ENCODE measurements around the gene SLC22A23. TPM values are rescaled to one million over a fixed set of nuclear protein-coding genes. Genes with fewer than 3 reads are reported as not detected.

Gene SLC22A23
- total RNA-seq, 2 experiments from 2014 or later, result 0.75 to 0.83 TPM

- Mint-ChIP-seq H3K36me3 (ENCODE audit: low read depth) (no peaks in the 10 kb centered on the region), H3K27ac (no peak overlapping the region), H3K4me1 (peaks cover 3% of the 10 kb centered on the region), H3K9me3 (no peaks in the 10 kb centered on the region), H3K4me3 (no peak overlapping the region), H3K27me3 (peaks cover 24% of the 10 kb centered on the region)
- ChIA-PET CTCF (no interaction called here), POLR2A (no interaction called here)
- DNase-seq, result no peak
Observed at GRCh38 chr6:3489027-3489757, 32.3 kb upstream of the SLC22A23 start.

- Mint-ChIP-seq H3K36me3 (ENCODE audit: low read depth) (no peaks in the 10 kb centered on the region), H3K4me3 (no peak overlapping the region), H3K27ac (no peak overlapping the region), H3K27me3 (peaks cover 20% of the 10 kb centered on the region), H3K4me1 (peaks cover 3% of the 10 kb centered on the region), H3K9me3 (peaks cover 4% of the 10 kb centered on the region)
- no peak for DNase-seq
- ChIA-PET CTCF (no interaction called here), POLR2A (no interaction called here)
Observed at GRCh38 chr6:3484946-3485345, 28.1 kb upstream of the SLC22A23 start.

GRCh38 chr6:3484192-3484591 lies 27.3 kb upstream of the SLC22A23 start:
- CTCF ChIA-PET, result no interaction called here
- POLR2A ChIA-PET, result no interaction called here
- H3K4me1 Mint-ChIP-seq, result peaks cover 3% of the 10 kb centered on the region
- H3K27me3 Mint-ChIP-seq, result peaks cover 19% of the 10 kb centered on the region
- no peaks in the 10 kb centered on the region for H3K36me3 Mint-ChIP-seq (ENCODE audit: low read depth)
- no peak overlapping the region for H3K4me3 Mint-ChIP-seq
- DNase-seq, result no peak
- H3K27ac Mint-ChIP-seq, result no peak overlapping the region
- H3K9me3 Mint-ChIP-seq, result peaks cover 7% of the 10 kb centered on the region

GRCh38 chr6:3483675-3484074 lies 26.8 kb upstream of the SLC22A23 start:
- Mint-ChIP-seq H3K4me1 (peaks cover 3% of the 10 kb centered on the region), H3K36me3 (ENCODE audit: low read depth) (no peaks in the 10 kb centered on the region), H3K4me3 (no peak overlapping the region), H3K27me3 (peaks cover 16% of the 10 kb centered on the region), H3K27ac (no peak overlapping the region), H3K9me3 (peaks cover 7% of the 10 kb centered on the region)
- DNase-seq, result no peak
- CTCF ChIA-PET, result no interaction called here
- POLR2A ChIA-PET, result no interaction called here

- CTCF ChIA-PET, result no interaction called here
- Mint-ChIP-seq H3K4me1 (peaks cover 3% of the 10 kb centered on the region), H3K27me3 (peaks cover 18% of the 10 kb centered on the region), H3K36me3 (ENCODE audit: low read depth) (no peaks in the 10 kb centered on the region), H3K4me3 (no peak overlapping the region), H3K27ac (no peak overlapping the region), H3K9me3 (peaks cover 7% of the 10 kb centered on the region)
- no peak for DNase-seq
- POLR2A ChIA-PET, result no interaction called here
Observed at GRCh38 chr6:3482869-3483268, 26.0 kb upstream of the SLC22A23 start.

- Mint-ChIP-seq H3K27ac (no peak overlapping the region), H3K4me3 (no peak overlapping the region), H3K36me3 (ENCODE audit: low read depth) (no peaks in the 10 kb centered on the region), H3K4me1 (peaks cover 3% of the 10 kb centered on the region), H3K9me3 (peaks cover 7% of the 10 kb centered on the region), H3K27me3 (peaks cover 14% of the 10 kb centered on the region)
- no peak for DNase-seq
- POLR2A ChIA-PET, result no interaction called here
- CTCF ChIA-PET, result no interaction called here
Observed at GRCh38 chr6:3481640-3482039, 24.8 kb upstream of the SLC22A23 start.

GRCh38 chr6:3480009-3480408 lies 23.2 kb upstream of the SLC22A23 start:
- Mint-ChIP-seq H3K27ac (no peak overlapping the region), H3K27me3 (peaks cover 12% of the 10 kb centered on the region), H3K4me3 (no peak overlapping the region), H3K9me3 (peaks cover 7% of the 10 kb centered on the region), H3K36me3 (ENCODE audit: low read depth) (no peaks in the 10 kb centered on the region), H3K4me1 (no peaks in the 10 kb centered on the region)
- DNase-seq, result no peak
- POLR2A ChIA-PET, result no interaction called here
- CTCF ChIA-PET, result no interaction called here

GRCh38 chr6:3473773-3474172 lies 16.9 kb upstream of the SLC22A23 start:
- ChIA-PET CTCF (no interaction called here), POLR2A (no interaction called here)
- H3K27me3 Mint-ChIP-seq, result peaks cover 5% of the 10 kb centered on the region
- no peak overlapping the region for H3K4me3 Mint-ChIP-seq
- no peaks in the 10 kb centered on the region for H3K4me1 Mint-ChIP-seq
- no peak for DNase-seq
- no peak overlapping the region for H3K27ac Mint-ChIP-seq
- H3K36me3 Mint-ChIP-seq (ENCODE audit: low read depth), result no peaks in the 10 kb centered on the region
- no peaks in the 10 kb centered on the region for H3K9me3 Mint-ChIP-seq

GRCh38 chr6:3471711-3472110 lies 14.9 kb upstream of the SLC22A23 start:
- ChIA-PET CTCF (no interaction called here), POLR2A (no interaction called here)
- H3K27me3 Mint-ChIP-seq, result no peaks in the 10 kb centered on the region
- no peak overlapping the region for H3K4me3 Mint-ChIP-seq
- no peak for DNase-seq
- H3K4me1 Mint-ChIP-seq, result no peaks in the 10 kb centered on the region
- no peak overlapping the region for H3K27ac Mint-ChIP-seq
- no peaks in the 10 kb centered on the region for H3K9me3 Mint-ChIP-seq
- H3K36me3 Mint-ChIP-seq (ENCODE audit: low read depth), result no peaks in the 10 kb centered on the region

- ChIA-PET POLR2A (no interaction called here), CTCF (no interaction called here)
- Mint-ChIP-seq H3K36me3 (ENCODE audit: low read depth) (no peaks in the 10 kb centered on the region), H3K27ac (no peak overlapping the region), H3K4me3 (no peak overlapping the region), H3K27me3 (peaks cover 2% of the 10 kb centered on the region), H3K9me3 (no peaks in the 10 kb centered on the region), H3K4me1 (no peaks in the 10 kb centered on the region)
- DNase-seq, result no peak
Observed at GRCh38 chr6:3471286-3471685, 14.4 kb upstream of the SLC22A23 start.

- DNase-seq, result no peak
- POLR2A ChIA-PET, result no interaction called here
- no peak overlapping the region for H3K4me3 Mint-ChIP-seq
- CTCF ChIA-PET, result no interaction called here
- no peaks in the 10 kb centered on the region for H3K4me1 Mint-ChIP-seq
- H3K36me3 Mint-ChIP-seq (ENCODE audit: low read depth), result no peaks in the 10 kb centered on the region
- H3K27ac Mint-ChIP-seq, result no peak overlapping the region
- H3K27me3 Mint-ChIP-seq, result peaks cover 6% of the 10 kb centered on the region
- no peaks in the 10 kb centered on the region for H3K9me3 Mint-ChIP-seq
Observed at GRCh38 chr6:3468585-3468984, 11.7 kb upstream of the SLC22A23 start.

GRCh38 chr6:3467996-3468395 lies 11.1 kb upstream of the SLC22A23 start:
- CTCF ChIA-PET, result no interaction called here

GRCh38 chr6:3466488-3467219 lies 9.8 kb upstream of the SLC22A23 start:
- Mint-ChIP-seq H3K4me1 (no peaks in the 10 kb centered on the region), H3K4me3 (no peak overlapping the region), H3K9me3 (no peaks in the 10 kb centered on the region), H3K27me3 (peaks cover 14% of the 10 kb centered on the region), H3K36me3 (ENCODE audit: low read depth) (no peaks in the 10 kb centered on the region), H3K27ac (no peak overlapping the region)
- DNase-seq, result no peak
- POLR2A ChIA-PET, result no interaction called here
- CTCF ChIA-PET, result no interaction called here

More at GRCh38 chr6:3467996-3468395, 11.1 kb upstream of the SLC22A23 start:
- Mint-ChIP-seq H3K4me1 (no peaks in the 10 kb centered on the region), H3K27ac (no peak overlapping the region), H3K27me3 (peaks cover 8% of the 10 kb centered on the region), H3K9me3 (no peaks in the 10 kb centered on the region), H3K4me3 (no peak overlapping the region), H3K36me3 (ENCODE audit: low read depth) (no peaks in the 10 kb centered on the region)
- POLR2A ChIA-PET, result no interaction called here
- DNase-seq, result no peak

- Mint-ChIP-seq H3K36me3 (ENCODE audit: low read depth) (no peaks in the 10 kb centered on the region), H3K4me3 (no peak overlapping the region), H3K9me3 (no peaks in the 10 kb centered on the region), H3K27me3 (peaks cover 48% of the 10 kb centered on the region), H3K27ac (no peak overlapping the region), H3K4me1 (peaks cover 5% of the 10 kb centered on the region)
- CTCF ChIA-PET, result interaction anchor here (2.1 kb wide), 1 partner anchor 49 kb away, joined by 6 read pairs; no protein-coding TSS in a partner anchor
- no peak for DNase-seq
- POLR2A ChIA-PET, result no interaction called here
Observed at GRCh38 chr6:3460253-3460652, 3.4 kb upstream of the SLC22A23 start.
